Measurements from ENCODE around the gene SLC8A1. TPM values are rescaled to one million over a fixed set of nuclear protein-coding genes. Genes with fewer than 3 reads are reported as not detected.

SLC8A1 gene
- total RNA-seq, 2 experiments from 2014 or later, result 0.47 to 0.59 TPM

GRCh38 chr2:40401896-40402295, 50.0 kb downstream of the SLC8A1 start:
- Histone ChIP-seq H3K9me3 (ENCODE audit: control insufficient read depth in 1 of 2, insufficient read depth in 1 of 2, low read length in 2 of 2) (no peaks in the 10 kb centered on the region), H3K27ac (ENCODE audit: low read depth in 1 of 2, low read length in 2 of 2) (no peak overlapping the region), H3K27me3 (ENCODE audit: control insufficient read depth in 1 of 2, insufficient read depth in 2 of 2, low read length in 2 of 2) (no peaks in the 10 kb centered on the region), H3K4me1 (ENCODE audit: insufficient read depth, low read length) (no peaks in the 10 kb centered on the region), H3K4me3 (ENCODE audit: low read length) (no peak overlapping the region), H3K36me3 (ENCODE audit: insufficient read depth, low read length) (no peaks in the 10 kb centered on the region)
- ChIA-PET CTCF (no interaction called here), POLR2A (no interaction called here)
- Mint-ChIP-seq H3K27me3 (no peaks in the 10 kb centered on the region), H3K4me3 (no peak overlapping the region), H3K36me3 (ENCODE audit: low read depth) (no peaks in the 10 kb centered on the region), H3K9me3 (no peaks in the 10 kb centered on the region), H3K27ac (no peak overlapping the region), H3K4me1 (ENCODE audit: low read depth) (no peaks in the 10 kb centered on the region)
- ATAC-seq (ENCODE audit: poor library complexity), result no peak
- TF ChIP-seq, protein P1, sequence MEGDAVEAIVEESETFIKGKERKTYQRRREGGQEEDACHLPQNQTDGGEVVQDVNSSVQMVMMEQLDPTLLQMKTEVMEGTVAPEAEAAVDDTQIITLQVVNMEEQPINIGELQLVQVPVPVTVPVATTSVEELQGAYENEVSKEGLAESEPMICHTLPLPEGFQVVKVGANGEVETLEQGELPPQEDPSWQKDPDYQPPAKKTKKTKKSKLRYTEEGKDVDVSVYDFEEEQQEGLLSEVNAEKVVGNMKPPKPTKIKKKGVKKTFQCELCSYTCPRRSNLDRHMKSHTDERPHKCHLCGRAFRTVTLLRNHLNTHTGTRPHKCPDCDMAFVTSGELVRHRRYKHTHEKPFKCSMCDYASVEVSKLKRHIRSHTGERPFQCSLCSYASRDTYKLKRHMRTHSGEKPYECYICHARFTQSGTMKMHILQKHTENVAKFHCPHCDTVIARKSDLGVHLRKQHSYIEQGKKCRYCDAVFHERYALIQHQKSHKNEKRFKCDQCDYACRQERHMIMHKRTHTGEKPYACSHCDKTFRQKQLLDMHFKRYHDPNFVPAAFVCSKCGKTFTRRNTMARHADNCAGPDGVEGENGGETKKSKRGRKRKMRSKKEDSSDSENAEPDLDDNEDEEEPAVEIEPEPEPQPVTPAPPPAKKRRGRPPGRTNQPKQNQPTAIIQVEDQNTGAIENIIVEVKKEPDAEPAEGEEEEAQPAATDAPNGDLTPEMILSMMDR (IDR thresholded peaks at IDR 0.05), result no peak
- intact Hi-C loops (cut with DNase I, micrococcal nuclease), result no loop called here
- DNase-seq, result no peak

- no peaks in the 10 kb centered on the region for H3K36me3 Mint-ChIP-seq (ENCODE audit: low read depth)
- H3K4me3 Mint-ChIP-seq, result no peak overlapping the region
- no peak overlapping the region for H3K27ac Mint-ChIP-seq
- DNase-seq, result no peak
- no peak overlapping the region for H3K27ac ChIP-seq (ENCODE audit: low read depth in 1 of 2, low read length in 2 of 2)
- no peaks in the 10 kb centered on the region for H3K27me3 Mint-ChIP-seq
- no peaks in the 10 kb centered on the region for H3K36me3 ChIP-seq (ENCODE audit: insufficient read depth, low read length)
- no peaks in the 10 kb centered on the region for H3K27me3 ChIP-seq (ENCODE audit: control insufficient read depth in 1 of 2, insufficient read depth in 2 of 2, low read length in 2 of 2)
- TF ChIP-seq, protein P1 (IDR thresholded peaks at IDR 0.05), result no peak
- ChIA-PET POLR2A (no interaction called here), CTCF (no interaction called here)
- no peaks in the 10 kb centered on the region for H3K9me3 Mint-ChIP-seq
- intact Hi-C loops (cut with DNase I, micrococcal nuclease), result no loop called here
- no peaks in the 10 kb centered on the region for H3K4me1 ChIP-seq (ENCODE audit: insufficient read depth, low read length)
- no peak for ATAC-seq (ENCODE audit: poor library complexity)
- no peak overlapping the region for H3K4me3 ChIP-seq (ENCODE audit: low read length)
- no peaks in the 10 kb centered on the region for H3K9me3 ChIP-seq (ENCODE audit: control insufficient read depth in 1 of 2, insufficient read depth in 1 of 2, low read length in 2 of 2)
- no peaks in the 10 kb centered on the region for H3K4me1 Mint-ChIP-seq (ENCODE audit: low read depth)
These were observed 51.4 kb downstream of the SLC8A1 start for GRCh38 chr2:40400336-40400953.

DNA sequence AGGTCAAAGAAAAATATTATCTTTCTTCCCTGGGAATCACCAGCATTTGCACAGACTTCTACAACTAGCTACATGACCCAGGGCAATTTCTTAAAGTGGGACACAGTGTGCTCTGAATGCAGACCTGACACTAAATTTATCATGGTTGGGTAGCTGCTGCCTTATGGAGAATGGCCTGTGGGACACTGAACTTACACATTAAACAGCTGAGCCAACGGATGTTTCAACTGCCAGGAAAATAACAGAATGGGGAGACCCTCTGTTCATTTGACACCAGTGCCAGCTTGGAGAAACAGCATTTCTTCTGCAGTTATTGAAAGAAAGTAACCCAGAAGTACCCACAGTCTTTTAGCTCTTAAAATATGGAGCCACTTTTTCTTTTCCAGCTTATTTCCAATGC, 54.1 kb downstream of the SLC8A1 start:
- intact Hi-C loops (cut with DNase I, micrococcal nuclease), result no loop called here
- POLR2A ChIA-PET, result no interaction called here

More for the DNA sequence above, 54.1 kb downstream of the SLC8A1 start:
- no peaks in the 10 kb centered on the region for H3K27me3 Mint-ChIP-seq
- Histone ChIP-seq H3K27me3 (ENCODE audit: control insufficient read depth in 1 of 2, insufficient read depth in 2 of 2, low read length in 2 of 2) (no peaks in the 10 kb centered on the region), H3K27ac (ENCODE audit: low read depth in 1 of 2, low read length in 2 of 2) (no peak overlapping the region), H3K9me3 (ENCODE audit: control insufficient read depth in 1 of 2, insufficient read depth in 1 of 2, low read length in 2 of 2) (no peaks in the 10 kb centered on the region), H3K36me3 (ENCODE audit: insufficient read depth, low read length) (no peaks in the 10 kb centered on the region), H3K4me3 (ENCODE audit: low read length) (no peak overlapping the region), H3K4me1 (ENCODE audit: insufficient read depth, low read length) (no peaks in the 10 kb centered on the region)
- no peaks in the 10 kb centered on the region for H3K4me1 Mint-ChIP-seq (ENCODE audit: low read depth)
- DNase-seq, result no peak
- TF ChIP-seq, protein P1 (IDR thresholded peaks at IDR 0.05), result no peak
- CTCF ChIA-PET, result no interaction called here
- no peaks in the 10 kb centered on the region for H3K36me3 Mint-ChIP-seq (ENCODE audit: low read depth)
- H3K4me3 Mint-ChIP-seq, result no peak overlapping the region
- H3K27ac Mint-ChIP-seq, result no peak overlapping the region
- H3K9me3 Mint-ChIP-seq, result no peaks in the 10 kb centered on the region
- no peak for ATAC-seq (ENCODE audit: poor library complexity)
